ENCODE measurements around the gene FAM193A. TPM values are rescaled to one million over a fixed set of nuclear protein-coding genes. Genes with fewer than 3 reads are reported as not detected.
A peak's percentile ranks its signal among the peaks of the same experiment; 100 is the strongest.

The FAM193A gene
- total RNA-seq, 4 donors from 2014 or later, result 16.7 to 18.9 (median 18.0) TPM

DNA sequence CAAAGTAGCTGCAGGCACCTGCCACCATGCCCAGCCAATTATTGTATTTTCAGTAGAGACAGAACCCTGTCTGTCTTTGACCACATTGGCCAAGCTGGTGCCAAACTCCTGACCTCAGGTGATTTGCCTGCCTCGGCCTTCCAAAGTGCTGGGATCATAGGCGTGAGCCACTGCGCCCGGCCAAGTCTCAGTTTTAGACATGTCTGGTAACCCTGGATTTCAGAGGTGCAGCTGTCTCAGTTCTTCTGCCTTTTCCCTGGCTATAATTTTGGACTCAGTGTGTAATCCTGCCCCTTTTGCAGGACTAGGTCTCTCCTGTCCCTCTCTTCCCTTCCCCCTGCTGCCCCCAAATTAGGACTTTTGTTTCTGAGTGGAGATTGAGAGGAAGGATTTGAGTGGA lies 46.6 kb downstream of the FAM193A start:
- peak; percentile 43 to 76 for ATAC-seq
- Histone ChIP-seq H3K9me3 (no peaks in the 10 kb centered on the region), H3K4me1 (peaks cover 54 to 58% of the 10 kb centered on the region in 2 donors), H3K36me3 (no peaks in the 10 kb centered on the region), H3K27me3 (no peaks in the 10 kb centered on the region), H3K27ac (peak overlapping the region; percentile 27 to 81 (median 72)), H3K4me3 (peak overlapping the region in 2 of 4 donors; percentile 17 to 33)
- DNase-seq, result peak; percentile 27 to 58
- intact Hi-C loops (cut with DNase I; ENCODE audit: low total_unique reads) (no loop called here), in situ Hi-C loops (cut with MboI; ENCODE audit: low sequenced_read_pairs in 4 of 4) (no loop called here)
- no peak for TF ChIP-seq POLR2A (IDR thresholded peaks at IDR 0.05)
- TF ChIP-seq, protein P1, sequence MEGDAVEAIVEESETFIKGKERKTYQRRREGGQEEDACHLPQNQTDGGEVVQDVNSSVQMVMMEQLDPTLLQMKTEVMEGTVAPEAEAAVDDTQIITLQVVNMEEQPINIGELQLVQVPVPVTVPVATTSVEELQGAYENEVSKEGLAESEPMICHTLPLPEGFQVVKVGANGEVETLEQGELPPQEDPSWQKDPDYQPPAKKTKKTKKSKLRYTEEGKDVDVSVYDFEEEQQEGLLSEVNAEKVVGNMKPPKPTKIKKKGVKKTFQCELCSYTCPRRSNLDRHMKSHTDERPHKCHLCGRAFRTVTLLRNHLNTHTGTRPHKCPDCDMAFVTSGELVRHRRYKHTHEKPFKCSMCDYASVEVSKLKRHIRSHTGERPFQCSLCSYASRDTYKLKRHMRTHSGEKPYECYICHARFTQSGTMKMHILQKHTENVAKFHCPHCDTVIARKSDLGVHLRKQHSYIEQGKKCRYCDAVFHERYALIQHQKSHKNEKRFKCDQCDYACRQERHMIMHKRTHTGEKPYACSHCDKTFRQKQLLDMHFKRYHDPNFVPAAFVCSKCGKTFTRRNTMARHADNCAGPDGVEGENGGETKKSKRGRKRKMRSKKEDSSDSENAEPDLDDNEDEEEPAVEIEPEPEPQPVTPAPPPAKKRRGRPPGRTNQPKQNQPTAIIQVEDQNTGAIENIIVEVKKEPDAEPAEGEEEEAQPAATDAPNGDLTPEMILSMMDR (IDR thresholded peaks at IDR 0.05 in 4 of 5, conservative IDR thresholded peaks at IDR 0.05 in 1 of 5), result no peak

DNA sequence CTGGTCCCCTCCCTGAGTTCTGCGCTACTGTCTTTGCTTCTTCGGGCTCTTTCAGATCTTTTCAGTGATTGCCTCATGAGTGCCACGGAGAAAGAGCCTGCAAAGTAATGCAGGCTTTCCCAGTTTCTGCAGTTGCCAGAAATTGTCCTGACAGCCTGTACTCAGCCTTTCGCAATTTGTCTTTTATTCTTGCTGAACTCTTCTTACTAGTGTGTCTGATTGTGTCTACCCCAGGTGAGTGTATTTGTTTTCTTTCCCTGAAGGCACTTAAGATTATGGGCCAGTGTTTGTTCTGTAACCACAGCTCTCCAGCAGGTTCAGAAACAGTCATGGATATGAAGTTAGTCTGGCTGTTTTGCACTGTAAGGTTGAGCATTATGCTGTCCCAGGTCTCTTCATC lies 47.1 kb downstream of the FAM193A start:
- Histone ChIP-seq H3K9me3 (no peaks in the 10 kb centered on the region), H3K4me3 (peak overlapping the region in 2 of 4 donors; percentile 17 to 33), H3K36me3 (no peaks in the 10 kb centered on the region), H3K27me3 (no peaks in the 10 kb centered on the region), H3K4me1 (peaks cover 59 to 62% of the 10 kb centered on the region in 2 donors), H3K27ac (peak overlapping the region; percentile 27 to 81 (median 72))
- intact Hi-C loops (cut with DNase I; ENCODE audit: low total_unique reads), result no loop called here
- DNase-seq (peak in 1 of 2 donors; percentile 30), ATAC-seq (peak; percentile 83 to 87)
- TF ChIP-seq, protein P1 (IDR thresholded peaks at IDR 0.05 in 4 of 5, conservative IDR thresholded peaks at IDR 0.05 in 1 of 5), result no peak
- no peak for TF ChIP-seq POLR2A (IDR thresholded peaks at IDR 0.05)
- in situ Hi-C loops (cut with MboI; ENCODE audit: low sequenced_read_pairs in 4 of 4), result no loop called here

DNA sequence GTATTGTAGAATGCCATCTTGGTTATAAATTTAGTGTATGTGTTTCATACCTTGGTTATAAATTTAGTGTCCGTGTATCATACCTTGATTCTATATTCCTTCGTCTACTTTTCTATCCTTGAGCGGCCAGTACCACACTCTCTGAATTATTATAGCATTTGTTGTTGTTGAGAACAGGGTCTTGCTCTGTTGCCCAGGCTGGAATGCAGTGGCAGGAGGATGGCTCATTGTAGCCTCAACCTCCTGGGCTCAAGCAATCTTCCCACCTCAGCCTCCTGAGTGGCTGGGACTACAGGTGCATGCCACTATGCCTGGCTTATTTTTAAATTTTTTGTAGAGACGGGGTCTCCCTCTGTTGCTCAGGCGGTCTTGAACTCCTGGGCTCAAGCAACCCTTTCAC lies 50.1 kb downstream of the FAM193A start:
- in situ Hi-C loops (cut with MboI; ENCODE audit: low sequenced_read_pairs in 4 of 4) (no loop called here), intact Hi-C loops (cut with DNase I; ENCODE audit: low total_unique reads) (no loop called here)
- H3K27ac ChIP-seq, result peak overlapping the region; percentile 61 to 74 (median 66)
- H3K9me3 ChIP-seq, result no peaks in the 10 kb centered on the region
- H3K27me3 ChIP-seq, result no peaks in the 10 kb centered on the region
- ATAC-seq (no peak), DNase-seq (no peak)
- no peaks in the 10 kb centered on the region for H3K36me3 ChIP-seq
- H3K4me1 ChIP-seq, result peaks cover 76 to 85% of the 10 kb centered on the region in 2 donors
- H3K4me3 ChIP-seq, result no peak overlapping the region
- TF ChIP-seq, protein P1 (IDR thresholded peaks at IDR 0.05 in 4 of 5, conservative IDR thresholded peaks at IDR 0.05 in 1 of 5), result no peak
- TF ChIP-seq POLR2A (IDR thresholded peaks at IDR 0.05), result no peak

DNA sequence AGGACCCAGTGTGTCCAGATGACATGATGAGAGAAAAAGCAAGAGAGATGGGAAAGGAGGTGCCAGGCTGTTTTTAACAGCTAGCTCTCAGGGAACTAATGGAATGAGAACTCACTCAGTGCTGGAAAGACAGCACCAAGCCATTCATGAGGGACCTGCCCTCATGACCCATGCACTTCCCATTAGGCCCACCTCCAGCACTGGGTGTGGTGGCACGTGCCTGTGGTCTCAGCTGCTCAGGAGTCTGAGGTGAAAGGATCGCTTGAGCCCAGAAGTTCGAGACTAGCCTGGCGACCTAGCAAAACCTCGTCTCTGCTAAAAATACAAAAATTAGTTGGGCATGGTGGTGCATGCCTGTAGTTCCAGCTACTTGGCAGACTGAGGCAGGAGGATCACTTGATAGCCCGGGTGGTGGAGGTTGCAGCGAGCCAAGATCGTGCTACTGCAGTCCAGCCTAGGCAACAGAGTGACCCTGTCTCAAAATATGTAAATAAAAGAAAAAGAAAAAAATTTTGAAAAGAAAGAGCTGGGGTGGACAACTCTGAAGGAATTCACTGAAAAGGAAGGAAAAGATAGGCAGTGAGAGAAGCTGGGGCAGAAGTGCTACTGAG lies 50.9 kb downstream of the FAM193A start:
- H3K27me3 ChIP-seq, result no peaks in the 10 kb centered on the region
- peaks cover 76 to 91% of the 10 kb centered on the region in 2 donors for H3K4me1 ChIP-seq

More for the DNA sequence above, 50.9 kb downstream of the FAM193A start:
- H3K9me3 ChIP-seq, result no peaks in the 10 kb centered on the region
- peak; percentile 35 to 38 for ATAC-seq
- in situ Hi-C loops (cut with MboI; ENCODE audit: low sequenced_read_pairs in 4 of 4) (no loop called here), intact Hi-C loops (cut with DNase I; ENCODE audit: low total_unique reads) (no loop called here)
- H3K4me3 ChIP-seq, result no peak overlapping the region
- H3K27ac ChIP-seq, result peak overlapping the region; percentile 61 to 74 (median 66)
- DNase-seq, result peak; percentile 23 to 48
- TF ChIP-seq, protein P1 (IDR thresholded peaks at IDR 0.05 in 4 of 5, conservative IDR thresholded peaks at IDR 0.05 in 1 of 5), result no peak
- TF ChIP-seq POLR2A (IDR thresholded peaks at IDR 0.05), result no peak
- no peaks in the 10 kb centered on the region for H3K36me3 ChIP-seq

All from gastrocnemius medialis (tissue), 4 donors.